GM23248 (cell line): ENCODE data around the gene PRPSAP2.

ENCODE experiments used
- EZH2 ChIP-seq: fragments of 200-600 bp; sonication (generic); IDR thresholded peaks from 2 replicates; pipeline ENCODE4 v1.6.1; 2018; ENCODE audit warnings: antibody characterized with exemption, mild to moderate bottlenecking; ENCODE audit not compliant: insufficient read depth, poor library complexity, severe bottlenecking
- EZH2phosphoT487 ChIP-seq: fragments of 200-600 bp; sonication (generic); IDR thresholded peaks from 2 replicates; pipeline ENCODE4 v1.6.1; 2018; ENCODE audit warnings: antibody characterized with exemption, moderate library complexity, mild to moderate bottlenecking, low read depth; ENCODE audit not compliant: insufficient read depth

DNA sequence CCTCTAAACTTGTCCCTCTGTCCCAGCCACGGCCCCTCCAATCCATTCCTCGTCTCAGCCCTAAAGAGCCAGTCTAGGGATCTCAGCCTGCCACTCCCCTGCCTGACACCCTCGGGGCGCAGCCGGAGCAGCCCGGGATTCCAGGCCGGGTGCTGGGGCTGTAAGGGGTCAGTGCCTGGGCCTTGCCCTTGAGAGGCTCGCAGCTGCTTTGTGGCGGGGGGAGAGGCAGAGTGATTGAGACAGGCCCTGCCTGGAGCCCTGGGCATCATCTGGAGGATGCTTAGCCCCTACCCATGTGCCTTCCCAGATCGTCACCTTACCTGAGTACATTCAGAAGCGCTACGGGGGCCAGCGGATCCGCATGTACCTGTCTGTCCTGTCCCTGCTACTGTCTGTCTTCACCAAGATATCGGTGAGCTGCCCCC, 102.3 kb downstream of the PRPSAP2 start:
- TF ChIP-seq EZH2phosphoT487 (no peak), EZH2 (no peak)
